H7 (cell line): ENCODE results near the gene TMEM59L. TPM values are rescaled to one million over a fixed set of nuclear protein-coding genes. Genes with fewer than 3 reads are reported as not detected.

Source experiments
- DNase-seq: peaks from one replicate; pipeline ENCODE4 v3.0.0; 2012
- H3K27me3 ChIP-seq: 2 replicates; pipeline ENCODE4 v1.6.0; 2011; ENCODE audit warnings: mild to moderate bottlenecking, low read length; ENCODE audit not compliant: control insufficient read depth, insufficient read depth
- H3K36me3 ChIP-seq: replicated peaks from 2 replicates; pipeline ENCODE4 v1.5.1; 2011; ENCODE audit warnings: low read length; ENCODE audit not compliant: control insufficient read depth, insufficient read depth
- H3K4me3 ChIP-seq: 2 replicates; pipeline ENCODE4 v1.5.1; 2011; ENCODE audit warnings: low read depth, mild to moderate bottlenecking, control low read depth, low read length, moderate library complexity; ENCODE audit not compliant: insufficient read depth
- total RNA-seq: library from RNA; depleted of rRNA; stranded (reverse); fragments of >200 nt; shearing (Covaris generic); gene quantifications from 2 replicates; pipeline ENCODE4 v1.2.3, GENCODE V29; 2014

TMEM59L gene
- total RNA-seq, 1 experiment from 2014 or later = 1.8 TPM

- DNase-seq = no peak
- no peak overlapping the region for H3K4me3 ChIP-seq
- H3K36me3 ChIP-seq = no peaks in the 10 kb centered on the region; the same call in none of the 2 replicates
- no peaks in the 10 kb centered on the region for H3K27me3 ChIP-seq
These were observed 48.4 kb downstream of the TMEM59L start for GRCh38 chr19:18660939-18661670.

GRCh38 chr19:18662972-18663732 is 50.5 kb downstream of the TMEM59L start:
- H3K36me3 ChIP-seq = no peaks in the 10 kb centered on the region; the same call in none of the 2 replicates
- peak; percentile 65 for DNase-seq
- H3K4me3 ChIP-seq = no peak overlapping the region
- H3K27me3 ChIP-seq = no peaks in the 10 kb centered on the region

GRCh38 chr19:18663940-18664530 is 51.4 kb downstream of the TMEM59L start:
- no peak for DNase-seq
- H3K4me3 ChIP-seq = no peak overlapping the region
- no peaks in the 10 kb centered on the region; the same call in none of the 2 replicates for H3K36me3 ChIP-seq
- no peaks in the 10 kb centered on the region for H3K27me3 ChIP-seq

- DNase-seq = peak; percentile 54
- no peaks in the 10 kb centered on the region for H3K27me3 ChIP-seq
These were observed 53.1 kb downstream of the TMEM59L start for GRCh38 chr19:18665771-18666202.

GRCh38 chr19:18666317-18666716 is 53.6 kb downstream of the TMEM59L start:
- H3K36me3 ChIP-seq = no peaks in the 10 kb centered on the region; the same call in none of the 2 replicates
- H3K27me3 ChIP-seq = no peaks in the 10 kb centered on the region
- no peak for DNase-seq
- H3K4me3 ChIP-seq = no peak overlapping the region

More at GRCh38 chr19:18665771-18666202, 53.1 kb downstream of the TMEM59L start:
- H3K4me3 ChIP-seq = no peak overlapping the region
- no peaks in the 10 kb centered on the region; the same call in none of the 2 replicates for H3K36me3 ChIP-seq

- Histone ChIP-seq H3K36me3 (no peaks in the 10 kb centered on the region; the same call in none of the 2 replicates), H3K27me3 (no peaks in the 10 kb centered on the region), H3K4me3 (no peak overlapping the region)
- no peak for DNase-seq
These were observed 54.1 kb downstream of the TMEM59L start for GRCh38 chr19:18666784-18667183.

- no peak overlapping the region for H3K4me3 ChIP-seq
- H3K36me3 ChIP-seq = no peaks in the 10 kb centered on the region; the same call in none of the 2 replicates
- no peaks in the 10 kb centered on the region for H3K27me3 ChIP-seq
- DNase-seq = no peak
These were observed 55.0 kb downstream of the TMEM59L start for GRCh38 chr19:18667531-18668251.

GRCh38 chr19:18668252-18668631 is 55.6 kb downstream of the TMEM59L start:
- DNase-seq = no peak
- Histone ChIP-seq H3K36me3 (no peaks in the 10 kb centered on the region; the same call in none of the 2 replicates), H3K27me3 (no peaks in the 10 kb centered on the region), H3K4me3 (no peak overlapping the region)

GRCh38 chr19:18668744-18669523 is 56.3 kb downstream of the TMEM59L start:
- H3K27me3 ChIP-seq = no peaks in the 10 kb centered on the region
- no peaks in the 10 kb centered on the region; the same call in none of the 2 replicates for H3K36me3 ChIP-seq
- H3K4me3 ChIP-seq = no peak overlapping the region
- peak; percentile 50 for DNase-seq

GRCh38 chr19:18669524-18669817 is 56.8 kb downstream of the TMEM59L start:
- DNase-seq = no peak
- Histone ChIP-seq H3K4me3 (no peak overlapping the region), H3K27me3 (no peaks in the 10 kb centered on the region), H3K36me3 (no peaks in the 10 kb centered on the region; the same call in 1 of the 2 replicates)

- no peaks in the 10 kb centered on the region for H3K27me3 ChIP-seq
- no peaks in the 10 kb centered on the region; the same call in 1 of the 2 replicates for H3K36me3 ChIP-seq
- H3K4me3 ChIP-seq = no peak overlapping the region
- no peak for DNase-seq
These were observed 57.2 kb downstream of the TMEM59L start for GRCh38 chr19:18669883-18670282.

GRCh38 chr19:18670312-18670711 is 57.6 kb downstream of the TMEM59L start:
- H3K36me3 ChIP-seq = no peaks in the 10 kb centered on the region; the same call in 1 of the 2 replicates

More at GRCh38 chr19:18670312-18670711, 57.6 kb downstream of the TMEM59L start:
- no peaks in the 10 kb centered on the region for H3K27me3 ChIP-seq
- H3K4me3 ChIP-seq = no peak overlapping the region
- DNase-seq = no peak
